ENCODE measurements around the gene WNK4. TPM values are rescaled to one million over a fixed set of nuclear protein-coding genes. Genes with fewer than 3 reads are reported as not detected.

WNK4 gene
- total RNA-seq, 1 experiment from 2014 or later: 2.6 TPM

DNA sequence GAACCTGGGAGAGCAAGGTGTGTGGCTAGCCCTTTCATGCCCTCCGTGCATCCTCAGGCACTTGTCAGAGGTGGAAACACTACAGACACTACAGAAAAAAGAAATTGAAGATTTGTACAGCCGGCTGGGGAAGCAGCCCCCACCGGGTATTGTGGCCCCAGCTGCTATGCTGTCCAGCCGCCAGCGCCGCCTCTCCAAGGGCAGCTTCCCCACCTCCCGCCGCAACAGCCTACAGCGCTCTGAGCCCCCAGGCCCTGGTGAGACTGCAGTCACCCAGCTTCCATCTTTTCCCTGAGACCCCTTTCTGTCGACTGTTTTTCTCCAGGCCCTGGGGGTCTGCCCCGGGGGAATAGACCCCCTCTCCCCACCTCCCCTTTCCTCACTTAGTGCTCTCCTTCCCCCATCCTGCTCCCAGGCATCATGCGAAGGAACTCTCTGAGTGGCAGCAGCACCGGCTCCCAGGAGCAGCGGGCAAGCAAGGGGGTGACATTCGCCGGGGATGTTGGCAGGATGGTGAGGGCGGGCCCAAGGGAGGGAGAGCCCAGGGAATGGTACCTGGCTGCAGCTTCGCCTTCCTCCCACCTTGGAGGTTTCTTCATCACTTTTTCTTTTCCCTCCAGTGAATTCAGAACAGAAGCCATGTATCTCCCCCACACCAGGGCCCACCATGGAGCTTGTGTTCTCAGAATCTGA is 15.8 kb downstream of the WNK4 start:
- Histone ChIP-seq H3K4ac (ENCODE audit: low read depth, low read length) (no peak overlapping the region), H3T11ph (ENCODE audit: low read length) (no peak overlapping the region), H4K5ac (ENCODE audit: insufficient read length, low read depth, low read length) (no peak overlapping the region), H3K9ac (ENCODE audit: extremely low read depth, insufficient read length, low read length) (no peak overlapping the region), H3K27me3 (ENCODE audit: insufficient read depth, low read length) (no peaks in the 10 kb centered on the region), H3K27ac (ENCODE audit: insufficient read length, low read depth, low read length) (no peak overlapping the region), H3K14ac (ENCODE audit: insufficient read depth, low read length) (no peak overlapping the region), H4K20me1 (ENCODE audit: control insufficient read depth, insufficient read depth, insufficient read length) (no peaks in the 10 kb centered on the region), H3K9me3 (ENCODE audit: control insufficient read depth, low read depth, low read length) (no peaks in the 10 kb centered on the region), H3K4me2 (ENCODE audit: insufficient read depth, insufficient read length, low read length) (no peak overlapping the region), H3K79me1 (ENCODE audit: insufficient read depth, low read depth, low read length, poor library complexity, severe bottlenecking) (no peaks in the 10 kb centered on the region), H3K23me2 (ENCODE audit: insufficient read length, low read depth, low read length, poor library complexity, severe bottlenecking) (no peaks in the 10 kb centered on the region), H3K4me1 (ENCODE audit: insufficient read depth, low read length) (no peaks in the 10 kb centered on the region; the same call in 1 of the 2 replicates), H3K23ac (ENCODE audit: insufficient read length, low read depth, low read length) (no peak overlapping the region), H2BK120ac (ENCODE audit: low read depth, low read length, poor library complexity, severe bottlenecking) (no peak overlapping the region), H2BK5ac (ENCODE audit: insufficient read length, low read length) (no peak overlapping the region), H2AK5ac (ENCODE audit: insufficient read length, low read length) (no peak overlapping the region), H3K18ac (ENCODE audit: insufficient read length, low read depth, low read length) (no peak overlapping the region), H2BK12ac (ENCODE audit: insufficient read length, low read depth, low read length) (no peak overlapping the region), H2BK15ac (ENCODE audit: low read depth, low read length) (no peak overlapping the region), H2AFZ (ENCODE audit: low read length) (no peak overlapping the region), H2BK20ac (ENCODE audit: low read depth, low read length, poor library complexity, severe bottlenecking) (no peak overlapping the region), H4K8ac (replicated peaks; ENCODE audit: insufficient read length, low read depth, low read length) (no peak overlapping the region), H3K56ac (ENCODE audit: insufficient read length, low read depth, low read length) (no peak overlapping the region), H3K79me2 (ENCODE audit: insufficient read depth, low read length) (no peaks in the 10 kb centered on the region), H4K91ac (ENCODE audit: insufficient read length, low read depth, low read length) (no peak overlapping the region)
- H3K4me3 Mint-ChIP-seq: peak overlapping the region in 1 of 2 experiments; percentile 30; a peak in 2 of 5 replicates
- peaks cover 5 to 24% (median 20%) of the 10 kb centered on the region in 3 experiments; a peak in 6 of 7 replicates for H3K36me3 Mint-ChIP-seq (ENCODE audit: insufficient read depth in 1 of 3, low read depth in 3 of 3)
- H3K27me3 Mint-ChIP-seq (ENCODE audit: low read depth): peaks cover 22% of the 10 kb centered on the region
- no CpG with 5 or more reads among the region's 18 CpGs for WGBS (ENCODE audit: extremely low coverage, insufficient read length, low lambda C conversion rate)
- TF ChIP-seq, protein P1, sequence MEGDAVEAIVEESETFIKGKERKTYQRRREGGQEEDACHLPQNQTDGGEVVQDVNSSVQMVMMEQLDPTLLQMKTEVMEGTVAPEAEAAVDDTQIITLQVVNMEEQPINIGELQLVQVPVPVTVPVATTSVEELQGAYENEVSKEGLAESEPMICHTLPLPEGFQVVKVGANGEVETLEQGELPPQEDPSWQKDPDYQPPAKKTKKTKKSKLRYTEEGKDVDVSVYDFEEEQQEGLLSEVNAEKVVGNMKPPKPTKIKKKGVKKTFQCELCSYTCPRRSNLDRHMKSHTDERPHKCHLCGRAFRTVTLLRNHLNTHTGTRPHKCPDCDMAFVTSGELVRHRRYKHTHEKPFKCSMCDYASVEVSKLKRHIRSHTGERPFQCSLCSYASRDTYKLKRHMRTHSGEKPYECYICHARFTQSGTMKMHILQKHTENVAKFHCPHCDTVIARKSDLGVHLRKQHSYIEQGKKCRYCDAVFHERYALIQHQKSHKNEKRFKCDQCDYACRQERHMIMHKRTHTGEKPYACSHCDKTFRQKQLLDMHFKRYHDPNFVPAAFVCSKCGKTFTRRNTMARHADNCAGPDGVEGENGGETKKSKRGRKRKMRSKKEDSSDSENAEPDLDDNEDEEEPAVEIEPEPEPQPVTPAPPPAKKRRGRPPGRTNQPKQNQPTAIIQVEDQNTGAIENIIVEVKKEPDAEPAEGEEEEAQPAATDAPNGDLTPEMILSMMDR (conservative IDR thresholded peaks at IDR 0.05): no peak
- no peak for DNase-seq
- peaks cover 5 to 8% of the 10 kb centered on the region in 2 experiments for H3K9me3 Mint-ChIP-seq
- peaks cover 6 to 7% of the 10 kb centered on the region in 2 experiments for H3K4me1 Mint-ChIP-seq
- no peak overlapping the region for H3K27ac Mint-ChIP-seq

Data from H9 (cell line).